ENCODE data around the gene FAM187B. TPM values are rescaled to one million over a fixed set of nuclear protein-coding genes. Genes with fewer than 3 reads are reported as not detected.
A peak's percentile ranks its signal among the peaks of the same experiment; 100 is the strongest.

The FAM187B gene
- total and polyA plus RNA-seq, 4 donors, result 0.20 to 0.28 TPM; not detected in 2

DNA sequence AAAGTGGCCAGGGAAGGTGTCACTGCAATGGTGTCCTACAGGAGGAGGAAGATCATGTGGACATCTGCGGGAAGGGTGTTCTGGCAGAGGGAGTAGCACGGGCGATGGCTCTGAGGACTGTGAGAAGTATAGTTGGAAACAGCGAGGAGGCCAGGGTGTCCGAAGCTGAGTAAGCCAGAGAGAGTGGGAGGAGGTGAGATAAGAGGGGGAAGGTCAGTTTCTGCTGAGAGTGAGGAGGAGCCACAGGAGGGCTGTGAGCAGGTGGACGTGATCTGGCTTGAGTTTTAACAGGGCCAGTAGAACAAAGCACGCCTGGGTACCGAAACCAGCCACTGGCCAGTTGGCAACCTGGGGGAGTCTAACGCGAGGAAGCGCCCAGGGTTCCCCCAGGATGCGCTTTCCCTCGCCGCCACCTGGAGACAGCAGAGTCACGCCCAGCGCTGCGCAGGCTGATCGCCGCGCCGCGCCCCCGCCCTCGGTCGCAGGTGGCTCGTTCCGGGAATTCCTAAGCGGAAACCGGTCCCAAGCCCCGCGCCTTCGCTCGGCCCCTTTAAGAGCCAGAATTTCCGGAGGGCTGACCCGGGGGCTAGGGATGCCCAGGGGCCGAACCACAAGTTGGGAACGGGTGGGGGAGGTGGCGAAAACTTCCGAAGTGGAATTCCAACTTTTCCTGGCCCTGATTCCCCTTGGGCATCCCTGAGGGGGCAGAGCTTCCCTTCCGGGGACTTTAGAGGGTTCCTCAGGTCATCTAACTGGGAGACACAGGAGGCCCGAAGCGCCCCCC lies 19.2 kb upstream of the FAM187B start:
- Histone ChIP-seq H3K36me3 (ENCODE audit: control insufficient read depth in 4 of 4, insufficient read depth in 4 of 4, low read length in 4 of 4) (peaks cover 0 to 4% (median 0%) of the 10 kb centered on the region in 4 donors), H3K4me3 (peak overlapping the region; percentile 70), H3K4me1 (ENCODE audit: control insufficient read depth in 5 of 5, insufficient read depth in 5 of 5, low read length in 5 of 5) (peaks cover 0 to 4% (median 0%) of the 10 kb centered on the region in 5 donors), H3K9me3 (ENCODE audit: control insufficient read depth in 4 of 4, insufficient read depth in 3 of 4, low read length in 3 of 4) (no peaks in the 10 kb centered on the region), H3K9ac (ENCODE audit: insufficient read depth in 1 of 2, low read length in 2 of 2) (peak overlapping the region in 1 of 2 donors; percentile 60), H3K27me3 (ENCODE audit: control insufficient read depth in 3 of 3, insufficient read depth in 3 of 3, low read length in 2 of 3) (peaks cover 0 to 24% (median 14%) of the 10 kb centered on the region in 3 donors), H3K27ac (ENCODE audit: low read depth in 1 of 2, low read length in 1 of 2) (peak overlapping the region; percentile 59 to 94)
- DNase-seq (peak; percentile 75 to 87 (median 85)), ATAC-seq (ENCODE audit: insufficient read depth, low FRiP score) (peak; percentile 78)
- TF ChIP-seq, protein P1, sequence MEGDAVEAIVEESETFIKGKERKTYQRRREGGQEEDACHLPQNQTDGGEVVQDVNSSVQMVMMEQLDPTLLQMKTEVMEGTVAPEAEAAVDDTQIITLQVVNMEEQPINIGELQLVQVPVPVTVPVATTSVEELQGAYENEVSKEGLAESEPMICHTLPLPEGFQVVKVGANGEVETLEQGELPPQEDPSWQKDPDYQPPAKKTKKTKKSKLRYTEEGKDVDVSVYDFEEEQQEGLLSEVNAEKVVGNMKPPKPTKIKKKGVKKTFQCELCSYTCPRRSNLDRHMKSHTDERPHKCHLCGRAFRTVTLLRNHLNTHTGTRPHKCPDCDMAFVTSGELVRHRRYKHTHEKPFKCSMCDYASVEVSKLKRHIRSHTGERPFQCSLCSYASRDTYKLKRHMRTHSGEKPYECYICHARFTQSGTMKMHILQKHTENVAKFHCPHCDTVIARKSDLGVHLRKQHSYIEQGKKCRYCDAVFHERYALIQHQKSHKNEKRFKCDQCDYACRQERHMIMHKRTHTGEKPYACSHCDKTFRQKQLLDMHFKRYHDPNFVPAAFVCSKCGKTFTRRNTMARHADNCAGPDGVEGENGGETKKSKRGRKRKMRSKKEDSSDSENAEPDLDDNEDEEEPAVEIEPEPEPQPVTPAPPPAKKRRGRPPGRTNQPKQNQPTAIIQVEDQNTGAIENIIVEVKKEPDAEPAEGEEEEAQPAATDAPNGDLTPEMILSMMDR (IDR thresholded peaks at IDR 0.05; ENCODE audit: control extremely low read depth, extremely low read depth), result peak; percentile 11
- 4 to 7% methylated on average over 42 of the region's 42 CpGs for WGBS, 2 donors

DNA sequence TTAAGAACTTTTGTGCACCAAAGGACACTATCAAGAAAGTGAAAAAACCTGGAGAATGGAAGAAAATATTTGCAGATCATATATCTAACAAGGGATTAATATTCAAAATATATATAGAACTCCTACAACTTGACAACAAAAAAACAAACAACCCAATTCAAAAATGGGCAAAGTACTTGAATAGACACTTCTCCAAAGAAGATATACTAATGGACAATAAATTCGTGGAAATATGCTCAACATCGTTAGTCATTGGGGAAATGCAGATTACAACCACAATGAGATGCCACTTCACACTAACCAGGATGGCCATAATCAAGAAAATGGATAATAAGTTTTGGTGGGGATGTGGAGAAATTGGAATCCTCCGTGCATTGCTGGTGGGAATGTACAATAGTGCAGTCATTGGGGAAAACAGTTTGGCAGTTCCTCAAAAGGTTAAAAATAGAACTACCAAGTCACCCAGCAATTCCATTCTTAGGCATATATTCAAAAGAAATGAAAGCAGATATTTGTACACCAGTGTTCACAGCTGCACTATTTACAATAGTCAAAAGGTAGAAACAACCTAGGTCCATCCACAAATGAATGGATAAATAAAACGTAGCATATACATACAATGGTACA lies 18.0 kb upstream of the FAM187B start:
- H3K27me3 ChIP-seq (ENCODE audit: control insufficient read depth in 3 of 3, insufficient read depth in 3 of 3, low read length in 2 of 3), result peaks cover 0 to 24% (median 14%) of the 10 kb centered on the region in 3 donors
- H3K9me3 ChIP-seq (ENCODE audit: control insufficient read depth in 4 of 4, insufficient read depth in 3 of 4, low read length in 3 of 4), result no peaks in the 10 kb centered on the region
- TF ChIP-seq, protein P1 (IDR thresholded peaks at IDR 0.05; ENCODE audit: control extremely low read depth, extremely low read depth), result no peak
- H3K36me3 ChIP-seq (ENCODE audit: control insufficient read depth in 4 of 4, insufficient read depth in 4 of 4, low read length in 4 of 4), result peaks cover 0 to 3% (median 0%) of the 10 kb centered on the region in 4 donors
- no peak for DNase-seq
- no peak overlapping the region for H3K27ac ChIP-seq (ENCODE audit: low read depth in 1 of 2, low read length in 1 of 2)
- no peak overlapping the region for H3K9ac ChIP-seq (ENCODE audit: insufficient read depth in 1 of 2, low read length in 2 of 2)
- no peak overlapping the region for H3K4me3 ChIP-seq
- no peak for ATAC-seq (ENCODE audit: insufficient read depth, low FRiP score)
- peaks cover 0 to 4% (median 0%) of the 10 kb centered on the region in 5 donors for H3K4me1 ChIP-seq (ENCODE audit: control insufficient read depth in 5 of 5, insufficient read depth in 5 of 5, low read length in 5 of 5)
- 62 to 69% methylated on average over 4 of the region's 4 CpGs for WGBS, 2 donors

DNA sequence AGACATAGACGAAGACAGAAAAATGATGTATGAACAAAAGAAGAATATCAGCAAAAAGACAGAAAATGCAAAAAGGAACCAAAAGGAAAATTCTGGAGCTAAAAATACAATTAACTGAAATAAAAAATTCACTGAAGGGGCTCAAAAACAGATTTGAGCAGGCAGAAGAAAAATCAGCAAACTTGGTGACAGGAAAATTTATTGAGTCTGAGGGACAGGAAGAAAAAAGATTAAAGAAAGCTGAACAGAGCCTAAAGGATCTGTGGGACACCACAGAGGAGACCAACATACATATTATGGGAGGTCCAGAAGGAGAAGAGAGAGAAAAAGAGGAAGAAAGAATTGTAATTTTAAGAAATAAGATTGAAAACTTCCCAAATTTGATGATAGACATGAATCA lies 12.9 kb upstream of the FAM187B start:
- TF ChIP-seq, protein P1 (IDR thresholded peaks at IDR 0.05; ENCODE audit: control extremely low read depth, extremely low read depth), result no peak
- 94 to 100% methylated on average over 1 of the region's 1 CpG for WGBS, 2 donors
- H3K27ac ChIP-seq (ENCODE audit: low read depth in 1 of 2, low read length in 1 of 2), result no peak overlapping the region

More for the DNA sequence above, 12.9 kb upstream of the FAM187B start:
- Histone ChIP-seq H3K9ac (ENCODE audit: insufficient read depth in 1 of 2, low read length in 2 of 2) (no peak overlapping the region), H3K4me3 (no peak overlapping the region), H3K4me1 (ENCODE audit: control insufficient read depth in 5 of 5, insufficient read depth in 5 of 5, low read length in 5 of 5) (no peaks in the 10 kb centered on the region), H3K36me3 (ENCODE audit: control insufficient read depth in 4 of 4, insufficient read depth in 4 of 4, low read length in 4 of 4) (no peaks in the 10 kb centered on the region), H3K27me3 (ENCODE audit: control insufficient read depth in 3 of 3, insufficient read depth in 3 of 3, low read length in 2 of 3) (peaks cover 0 to 2% (median 0%) of the 10 kb centered on the region in 3 donors), H3K9me3 (ENCODE audit: control insufficient read depth in 4 of 4, insufficient read depth in 3 of 4, low read length in 3 of 4) (peaks cover 0 to 8% (median 0%) of the 10 kb centered on the region in 4 donors)
- DNase-seq (no peak), ATAC-seq (ENCODE audit: insufficient read depth, low FRiP score) (no peak)

All from lung (tissue), 12 donors.